Liver (tissue), 9 donors: Measurements from ENCODE around the gene CXXC5. TPM values are rescaled to one million over a fixed set of nuclear protein-coding genes. Genes with fewer than 3 reads are reported as not detected.
"Not testable (repeated sequence)": the region's sequence is repeated elsewhere in the genome, so short reads cannot be mapped to it uniquely, and the experiment has no call there.

Source experiments
- DNase-seq: peaks from one replicate; pipeline ENCODE4 v3.0.0-alpha.2; 2017; ENCODE audit warnings: low spot score
- H3K27ac ChIP-seq, 2 donors: one replicate each; pipeline ENCODE4 v1.7.0; 2013; ENCODE audit warnings: inconsistent platforms in 2 of 2, low read length in 2 of 2, control low read depth in 1 of 2, low read depth in 1 of 2, mild to moderate bottlenecking in 1 of 2
- H3K27me3 ChIP-seq, 4 donors: one replicate each; pipeline versions ENCODE4 v1.6.1 to v1.7.0; 2013; ENCODE audit warnings: low read length in 3 of 4, inconsistent platforms in 1 of 4, mild to moderate bottlenecking in 1 of 4, moderate library complexity in 1 of 4; ENCODE audit not compliant: control insufficient read depth in 4 of 4, insufficient read depth in 4 of 4
- H3K36me3 ChIP-seq, 4 donors: one replicate each; pipeline versions ENCODE4 v1.6.1 to v1.7.0; 2013; ENCODE audit warnings: low read length in 3 of 4, mild to moderate bottlenecking in 3 of 4, low read depth in 1 of 4, moderate library complexity in 1 of 4; ENCODE audit not compliant: control insufficient read depth in 4 of 4, insufficient read depth in 3 of 4
- H3K4me1 ChIP-seq, 4 donors: one replicate each; pipeline versions ENCODE4 v1.6.1 to v1.7.0; 2013; ENCODE audit warnings: low read length in 3 of 4, mild to moderate bottlenecking in 3 of 4, moderate library complexity in 1 of 4; ENCODE audit not compliant: control insufficient read depth in 4 of 4, insufficient read depth in 4 of 4
- H3K4me3 ChIP-seq, 3 donors: one replicate each; pipeline versions ENCODE4 v1.6.1 to v1.7.0; 2013; ENCODE audit warnings: low read length in 3 of 3, control low read depth in 1 of 3, low read depth in 1 of 3, mild to moderate bottlenecking in 1 of 3
- H3K9ac ChIP-seq, 2 donors: one replicate each; pipeline ENCODE4 v1.7.0; 2013; ENCODE audit warnings: low read length in 2 of 2, mild to moderate bottlenecking in 2 of 2, moderate library complexity in 2 of 2, control low read depth in 1 of 2, low read depth in 1 of 2
- H3K9me3 ChIP-seq, 4 donors: one replicate each; pipeline versions ENCODE4 v1.6.1 to v1.7.0; 2013; ENCODE audit warnings: low read length in 3 of 4; ENCODE audit not compliant: control insufficient read depth in 4 of 4
- EGR1 ChIP-seq, 2 donors: IDR thresholded peaks; 2 replicates each; pipeline ENCODE4 v1.6.1; 2016 to 2018; ENCODE audit warnings: antibody characterized with exemption in 2 of 2, low read depth in 2 of 2
- FOXA1 ChIP-seq: IDR thresholded peaks from 2 replicates; pipeline ENCODE4 v1.6.1; 2016; ENCODE audit warnings: antibody characterized with exemption
- GABPA ChIP-seq, 2 donors: IDR thresholded peaks in 1 of 2; conservative IDR thresholded peaks in 1 of 2; 2 replicates each; pipeline ENCODE4 v1.6.1; 2016; ENCODE audit warnings: antibody characterized with exemption in 2 of 2, mild to moderate bottlenecking in 1 of 2, moderate library complexity in 1 of 2
- HNF4A ChIP-seq, 2 donors: conservative IDR thresholded peaks; 2 replicates each; pipeline ENCODE4 v1.6.1; 2016; ENCODE audit warnings: antibody characterized with exemption in 2 of 2, mild to moderate bottlenecking in 2 of 2
- HNF4G ChIP-seq: IDR thresholded peaks from 2 replicates; pipeline ENCODE4 v1.6.1; 2016; ENCODE audit warnings: antibody characterized with exemption
- JUND ChIP-seq, 2 donors: IDR thresholded peaks; 2 replicates each; pipeline ENCODE4 v1.6.1; 2016; ENCODE audit warnings: antibody characterized with exemption in 2 of 2
- NR2F2 ChIP-seq: IDR thresholded peaks from 2 replicates; pipeline ENCODE4 v1.6.1; 2016; ENCODE audit warnings: antibody characterized with exemption
- RXRA ChIP-seq, 2 donors: IDR thresholded peaks; 2 replicates each; pipeline ENCODE4 v1.6.1; 2017 to 2018; ENCODE audit warnings: antibody characterized with exemption in 2 of 2, mild to moderate bottlenecking in 1 of 2
- SP1 ChIP-seq: IDR thresholded peaks from 2 replicates; pipeline ENCODE4 v1.6.1; 2018; ENCODE audit warnings: antibody characterized with exemption, mild to moderate bottlenecking
- TAF1 ChIP-seq: conservative IDR thresholded peaks from 2 replicates; pipeline ENCODE4 v1.6.1; 2016; ENCODE audit warnings: antibody characterized with exemption, mild to moderate bottlenecking
- WGBS: extraction: QIAGEN DNeasy Blood & Tissue Kit; methylation state at CpG from one replicate; pipeline ENCODE4 v1.1.7; 2013; 5-methylcytosine and 5-hydroxymethylcytosine counted together
- polyA plus RNA-seq, 2 donors: library from polyadenylated mRNA; stranded (reverse) in 1 of 2; unstranded in 1 of 2; fragments of 200-250 nt in 1 of 2; fragments of >200 nt in 1 of 2; fragmentation: Nextera tagmentation in 1 of 2; extraction: Ambion mirVana in 1 of 2; gene quantifications; one replicate each; pipeline versions ENCODE4 v1.2.1 to v1.2.3, GENCODE V29; 2013 to 2015
- total RNA-seq, 2 donors: library from RNA; depleted of rRNA; stranded (reverse); fragments of >200 nt; gene quantifications; one replicate each; pipeline ENCODE4 v1.2.3, GENCODE V29; 2014
- TF ChIP-seq, protein P1 (sequence below): fragments of 150-350 bp; IDR thresholded peaks from 2 replicates; pipeline ENCODE4 v1.5.1; 2017; ENCODE audit warnings: improper control_type of control experiment, low read depth, low read length; ENCODE audit not compliant: missing input control
- TF ChIP-seq, protein P2 (sequence below): IDR thresholded peaks from 2 replicates; pipeline ENCODE4 v1.6.1; 2016; ENCODE audit warnings: antibody characterized with exemption, mild to moderate bottlenecking
- TF ChIP-seq, protein P3 (sequence below): IDR thresholded peaks from 2 replicates; pipeline ENCODE4 v1.6.1; 2016; ENCODE audit warnings: antibody characterized with exemption
- TF ChIP-seq, protein P4 (sequence below): IDR thresholded peaks from 2 replicates; pipeline ENCODE4 v1.6.1; 2016; ENCODE audit warnings: antibody characterized with exemption
- donor health status: healthy.
- donor health status: healthy.
- donor health status: healthy.
- donor health status: healthy.
- donor health status: healthy.

Gene CXXC5
- total and polyA plus RNA-seq, 4 donors: 40.6 to 78.6 (median 64.5) TPM

DNA sequence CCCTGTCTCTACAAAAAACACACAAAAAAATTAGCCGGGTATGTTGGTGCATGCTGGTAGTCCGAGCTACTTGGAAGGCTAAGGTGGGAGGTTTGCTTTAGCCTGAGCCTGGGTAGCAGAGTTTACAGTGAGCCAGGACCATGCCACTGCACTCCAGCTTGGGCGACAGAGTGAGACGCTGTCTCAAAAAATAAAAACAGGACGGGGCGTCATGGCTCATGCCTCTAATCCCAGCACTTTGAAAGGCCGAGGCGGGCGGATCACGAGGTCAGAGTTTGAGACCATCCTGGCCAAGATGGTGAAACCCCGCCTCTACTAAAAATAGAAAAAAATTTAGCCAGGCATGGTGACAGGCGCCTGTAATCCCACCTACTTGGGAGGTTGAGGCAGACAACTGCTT lies 46.7 kb upstream of the CXXC5 start:
- Histone ChIP-seq H3K9me3 (no peaks in the 10 kb centered on the region), H3K36me3 (peaks cover 4 to 12% (median 8%) of the 10 kb centered on the region in 4 donors), H3K27me3 (no peaks in the 10 kb centered on the region), H3K4me3 (no peak overlapping the region), H3K4me1 (peaks cover 0 to 2% (median 0%) of the 10 kb centered on the region in 4 donors), H3K27ac (no peak overlapping the region), H3K9ac (no peak overlapping the region)
- TF ChIP-seq, protein P1, sequence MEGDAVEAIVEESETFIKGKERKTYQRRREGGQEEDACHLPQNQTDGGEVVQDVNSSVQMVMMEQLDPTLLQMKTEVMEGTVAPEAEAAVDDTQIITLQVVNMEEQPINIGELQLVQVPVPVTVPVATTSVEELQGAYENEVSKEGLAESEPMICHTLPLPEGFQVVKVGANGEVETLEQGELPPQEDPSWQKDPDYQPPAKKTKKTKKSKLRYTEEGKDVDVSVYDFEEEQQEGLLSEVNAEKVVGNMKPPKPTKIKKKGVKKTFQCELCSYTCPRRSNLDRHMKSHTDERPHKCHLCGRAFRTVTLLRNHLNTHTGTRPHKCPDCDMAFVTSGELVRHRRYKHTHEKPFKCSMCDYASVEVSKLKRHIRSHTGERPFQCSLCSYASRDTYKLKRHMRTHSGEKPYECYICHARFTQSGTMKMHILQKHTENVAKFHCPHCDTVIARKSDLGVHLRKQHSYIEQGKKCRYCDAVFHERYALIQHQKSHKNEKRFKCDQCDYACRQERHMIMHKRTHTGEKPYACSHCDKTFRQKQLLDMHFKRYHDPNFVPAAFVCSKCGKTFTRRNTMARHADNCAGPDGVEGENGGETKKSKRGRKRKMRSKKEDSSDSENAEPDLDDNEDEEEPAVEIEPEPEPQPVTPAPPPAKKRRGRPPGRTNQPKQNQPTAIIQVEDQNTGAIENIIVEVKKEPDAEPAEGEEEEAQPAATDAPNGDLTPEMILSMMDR: no peak
- TF ChIP-seq FOXA1: no peak
- no peak for TF ChIP-seq NR2F2
- TF ChIP-seq HNF4G: no peak
- TF ChIP-seq, protein P2, sequence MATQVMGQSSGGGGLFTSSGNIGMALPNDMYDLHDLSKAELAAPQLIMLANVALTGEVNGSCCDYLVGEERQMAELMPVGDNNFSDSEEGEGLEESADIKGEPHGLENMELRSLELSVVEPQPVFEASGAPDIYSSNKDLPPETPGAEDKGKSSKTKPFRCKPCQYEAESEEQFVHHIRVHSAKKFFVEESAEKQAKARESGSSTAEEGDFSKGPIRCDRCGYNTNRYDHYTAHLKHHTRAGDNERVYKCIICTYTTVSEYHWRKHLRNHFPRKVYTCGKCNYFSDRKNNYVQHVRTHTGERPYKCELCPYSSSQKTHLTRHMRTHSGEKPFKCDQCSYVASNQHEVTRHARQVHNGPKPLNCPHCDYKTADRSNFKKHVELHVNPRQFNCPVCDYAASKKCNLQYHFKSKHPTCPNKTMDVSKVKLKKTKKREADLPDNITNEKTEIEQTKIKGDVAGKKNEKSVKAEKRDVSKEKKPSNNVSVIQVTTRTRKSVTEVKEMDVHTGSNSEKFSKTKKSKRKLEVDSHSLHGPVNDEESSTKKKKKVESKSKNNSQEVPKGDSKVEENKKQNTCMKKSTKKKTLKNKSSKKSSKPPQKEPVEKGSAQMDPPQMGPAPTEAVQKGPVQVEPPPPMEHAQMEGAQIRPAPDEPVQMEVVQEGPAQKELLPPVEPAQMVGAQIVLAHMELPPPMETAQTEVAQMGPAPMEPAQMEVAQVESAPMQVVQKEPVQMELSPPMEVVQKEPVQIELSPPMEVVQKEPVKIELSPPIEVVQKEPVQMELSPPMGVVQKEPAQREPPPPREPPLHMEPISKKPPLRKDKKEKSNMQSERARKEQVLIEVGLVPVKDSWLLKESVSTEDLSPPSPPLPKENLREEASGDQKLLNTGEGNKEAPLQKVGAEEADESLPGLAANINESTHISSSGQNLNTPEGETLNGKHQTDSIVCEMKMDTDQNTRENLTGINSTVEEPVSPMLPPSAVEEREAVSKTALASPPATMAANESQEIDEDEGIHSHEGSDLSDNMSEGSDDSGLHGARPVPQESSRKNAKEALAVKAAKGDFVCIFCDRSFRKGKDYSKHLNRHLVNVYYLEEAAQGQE: no peak
- no peak for TF ChIP-seq HNF4A (conservative IDR thresholded peaks at IDR 0.05)
- no peak for TF ChIP-seq EGR1 (IDR thresholded peaks at IDR 0.05; ENCODE audit: low read depth in 2 of 2)
- no peak for TF ChIP-seq SP1
- TF ChIP-seq, protein P3, sequence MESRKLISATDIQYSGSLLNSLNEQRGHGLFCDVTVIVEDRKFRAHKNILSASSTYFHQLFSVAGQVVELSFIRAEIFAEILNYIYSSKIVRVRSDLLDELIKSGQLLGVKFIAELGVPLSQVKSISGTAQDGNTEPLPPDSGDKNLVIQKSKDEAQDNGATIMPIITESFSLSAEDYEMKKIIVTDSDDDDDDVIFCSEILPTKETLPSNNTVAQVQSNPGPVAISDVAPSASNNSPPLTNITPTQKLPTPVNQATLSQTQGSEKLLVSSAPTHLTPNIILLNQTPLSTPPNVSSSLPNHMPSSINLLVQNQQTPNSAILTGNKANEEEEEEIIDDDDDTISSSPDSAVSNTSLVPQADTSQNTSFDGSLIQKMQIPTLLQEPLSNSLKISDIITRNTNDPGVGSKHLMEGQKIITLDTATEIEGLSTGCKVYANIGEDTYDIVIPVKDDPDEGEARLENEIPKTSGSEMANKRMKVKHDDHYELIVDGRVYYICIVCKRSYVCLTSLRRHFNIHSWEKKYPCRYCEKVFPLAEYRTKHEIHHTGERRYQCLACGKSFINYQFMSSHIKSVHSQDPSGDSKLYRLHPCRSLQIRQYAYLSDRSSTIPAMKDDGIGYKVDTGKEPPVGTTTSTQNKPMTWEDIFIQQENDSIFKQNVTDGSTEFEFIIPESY: no peak
- no peak for TF ChIP-seq TAF1
- no peak for DNase-seq
- WGBS: 94% methylated on average over 12 of the region's 12 CpGs

DNA sequence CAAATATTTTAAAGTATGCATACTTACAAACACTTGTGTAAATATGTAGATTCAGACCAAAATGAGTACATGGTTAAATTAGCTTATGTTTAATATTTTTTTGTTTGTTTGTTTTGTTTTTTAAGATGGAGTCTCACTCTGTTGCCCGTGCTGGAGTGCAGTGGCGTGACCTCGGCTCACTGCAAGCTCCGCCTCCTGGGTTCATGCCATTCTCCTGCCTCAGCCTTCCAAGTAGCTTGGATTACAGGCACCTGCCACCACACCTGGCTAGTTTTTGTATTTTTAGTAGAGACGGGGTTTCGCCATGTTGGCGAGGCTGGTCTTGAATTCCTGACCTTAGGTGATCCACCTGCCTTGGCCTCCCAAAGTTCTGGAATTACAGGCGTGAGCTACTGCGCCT lies 46.2 kb upstream of the CXXC5 start:
- H3K4me1 ChIP-seq, H3K9ac ChIP-seq, H3K4me3 ChIP-seq, H3K27me3 ChIP-seq, DNase-seq, H3K27ac ChIP-seq, H3K9me3 ChIP-seq: not testable (repeated sequence)
- 88% methylated on average over 9 of the region's 9 CpGs for WGBS
- H3K36me3 ChIP-seq: peaks cover 4 to 12% (median 8%) of the 10 kb centered on the region in 4 donors

DNA sequence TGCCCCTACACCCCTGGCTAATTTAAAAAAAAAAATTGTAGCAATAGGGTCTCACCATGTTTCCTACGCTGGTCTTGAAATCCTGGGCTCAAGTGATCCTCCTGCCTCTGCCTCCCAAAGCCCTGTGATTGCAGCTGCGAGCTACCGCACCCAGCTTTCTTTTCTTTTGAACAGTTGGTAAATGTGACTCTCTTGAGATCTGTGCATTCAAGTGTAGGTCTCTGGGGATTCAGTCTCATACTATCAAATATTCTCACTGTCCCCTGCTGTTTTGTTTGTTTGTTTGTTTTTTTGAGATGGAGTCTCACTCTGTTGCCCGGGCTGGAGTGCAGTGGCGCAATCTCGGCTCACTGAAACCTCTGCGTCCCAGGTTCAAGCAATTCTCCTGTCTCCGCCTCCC lies 42.3 kb upstream of the CXXC5 start:
- H3K9ac ChIP-seq: no peak overlapping the region
- no peaks in the 10 kb centered on the region for H3K9me3 ChIP-seq
- H3K4me1 ChIP-seq: peaks cover 0 to 2% (median 0%) of the 10 kb centered on the region in 4 donors
- H3K27ac ChIP-seq: no peak overlapping the region
- H3K27me3 ChIP-seq: no peaks in the 10 kb centered on the region
- no peak overlapping the region for H3K4me3 ChIP-seq
- 85% methylated on average over 8 of the region's 8 CpGs for whole genome bisulfite sequencing
- no peak for DNase-seq
- peaks cover 0 to 12% (median 5%) of the 10 kb centered on the region in 4 donors for H3K36me3 ChIP-seq
- no peak for TF ChIP-seq GABPA (IDR thresholded peaks at IDR 0.05 in 1 of 2, conservative IDR thresholded peaks at IDR 0.05 in 1 of 2)
- no peak for TF ChIP-seq RXRA (IDR thresholded peaks at IDR 0.05)
- no peak for TF ChIP-seq NR2F2
- no peak for TF ChIP-seq TAF1
- no peak for TF ChIP-seq FOXA1
- TF ChIP-seq, protein P4, sequence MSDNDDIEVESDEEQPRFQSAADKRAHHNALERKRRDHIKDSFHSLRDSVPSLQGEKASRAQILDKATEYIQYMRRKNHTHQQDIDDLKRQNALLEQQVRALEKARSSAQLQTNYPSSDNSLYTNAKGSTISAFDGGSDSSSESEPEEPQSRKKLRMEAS: no peak
- TF ChIP-seq, protein P2: no peak
- TF ChIP-seq EGR1 (IDR thresholded peaks at IDR 0.05; ENCODE audit: low read depth in 2 of 2): no peak
- TF ChIP-seq, protein P3: no peak
- TF ChIP-seq JUND (IDR thresholded peaks at IDR 0.05): no peak
